ENCODE data around the gene TAF4B.
"Not testable (repeated sequence)": the region's sequence is repeated elsewhere in the genome, so short reads cannot be mapped to it uniquely, and the experiment has no call there.

The TAF4B gene

DNA sequence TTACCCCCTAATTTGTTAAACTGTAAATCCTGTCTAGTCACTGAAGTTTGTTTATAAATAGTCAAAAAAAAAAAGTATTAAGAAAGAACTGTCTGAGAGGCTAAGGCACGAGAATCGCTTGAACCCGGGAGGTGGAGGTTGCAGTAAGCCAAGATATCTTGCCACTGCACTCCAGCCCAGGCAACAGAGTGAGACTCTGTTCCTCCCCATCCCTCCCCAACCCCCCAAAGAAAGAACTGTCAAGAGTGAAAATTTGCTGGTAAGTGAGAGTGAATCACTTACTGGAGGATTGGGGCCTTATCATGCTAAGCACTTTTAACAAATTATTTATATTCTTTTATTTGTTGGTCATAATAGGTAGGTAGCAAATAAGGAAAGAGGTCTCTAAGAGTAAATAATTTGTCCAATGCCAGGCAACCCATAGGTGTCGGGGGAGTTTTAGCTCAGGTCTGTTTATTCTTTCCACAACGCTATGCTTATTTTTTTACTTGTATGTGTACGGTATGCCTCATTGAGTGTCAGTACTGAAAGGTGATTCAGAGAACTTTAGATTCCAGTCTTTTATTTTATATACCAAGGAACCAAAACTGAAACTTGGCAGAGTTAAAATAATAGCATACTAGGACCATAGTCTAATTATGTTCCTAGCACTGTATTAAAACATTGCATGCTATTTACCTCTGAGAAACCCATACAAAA is 2.5 kb downstream of the TAF4B start:
- Histone ChIP-seq H3K9ac (ENCODE audit: low read length) (no peak overlapping the region), H4K20me1 (ENCODE audit: insufficient read depth, low read length) (peaks cover 25% of the 10 kb centered on the region; the same call in 1 of the 2 replicates), H2AFZ (ENCODE audit: low read depth, low read length) (no peak overlapping the region), H3K4me2 (ENCODE audit: low read length) (peak overlapping the region; percentile 96), H3K27me3 (ENCODE audit: low read depth, low read length) (peaks cover 5% of the 10 kb centered on the region; the same call in 1 of the 2 replicates), H3K9me3 (ENCODE audit: insufficient read depth, low read length) (no peaks in the 10 kb centered on the region), H3K36me3 (replicated peaks; ENCODE audit: low read depth, low read length) (peaks cover 5% of the 10 kb centered on the region), H3K4me3 (ENCODE audit: low read length) (peak overlapping the region; percentile 84; the same call in 1 of the 2 replicates), H3K4me1 (ENCODE audit: low read length) (peaks cover 18% of the 10 kb centered on the region), H3K79me2 (ENCODE audit: low read length) (peaks cover 67% of the 10 kb centered on the region), H3K27ac (ENCODE audit: low read length) (no peak overlapping the region)
- no peak for TF ChIP-seq EZH2phosphoT487 (IDR thresholded peaks at IDR 0.05; ENCODE audit: low read depth)
- TF ChIP-seq, protein P1, sequence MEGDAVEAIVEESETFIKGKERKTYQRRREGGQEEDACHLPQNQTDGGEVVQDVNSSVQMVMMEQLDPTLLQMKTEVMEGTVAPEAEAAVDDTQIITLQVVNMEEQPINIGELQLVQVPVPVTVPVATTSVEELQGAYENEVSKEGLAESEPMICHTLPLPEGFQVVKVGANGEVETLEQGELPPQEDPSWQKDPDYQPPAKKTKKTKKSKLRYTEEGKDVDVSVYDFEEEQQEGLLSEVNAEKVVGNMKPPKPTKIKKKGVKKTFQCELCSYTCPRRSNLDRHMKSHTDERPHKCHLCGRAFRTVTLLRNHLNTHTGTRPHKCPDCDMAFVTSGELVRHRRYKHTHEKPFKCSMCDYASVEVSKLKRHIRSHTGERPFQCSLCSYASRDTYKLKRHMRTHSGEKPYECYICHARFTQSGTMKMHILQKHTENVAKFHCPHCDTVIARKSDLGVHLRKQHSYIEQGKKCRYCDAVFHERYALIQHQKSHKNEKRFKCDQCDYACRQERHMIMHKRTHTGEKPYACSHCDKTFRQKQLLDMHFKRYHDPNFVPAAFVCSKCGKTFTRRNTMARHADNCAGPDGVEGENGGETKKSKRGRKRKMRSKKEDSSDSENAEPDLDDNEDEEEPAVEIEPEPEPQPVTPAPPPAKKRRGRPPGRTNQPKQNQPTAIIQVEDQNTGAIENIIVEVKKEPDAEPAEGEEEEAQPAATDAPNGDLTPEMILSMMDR (IDR thresholded peaks at IDR 0.05; ENCODE audit: low read depth, low read length): no peak

DNA sequence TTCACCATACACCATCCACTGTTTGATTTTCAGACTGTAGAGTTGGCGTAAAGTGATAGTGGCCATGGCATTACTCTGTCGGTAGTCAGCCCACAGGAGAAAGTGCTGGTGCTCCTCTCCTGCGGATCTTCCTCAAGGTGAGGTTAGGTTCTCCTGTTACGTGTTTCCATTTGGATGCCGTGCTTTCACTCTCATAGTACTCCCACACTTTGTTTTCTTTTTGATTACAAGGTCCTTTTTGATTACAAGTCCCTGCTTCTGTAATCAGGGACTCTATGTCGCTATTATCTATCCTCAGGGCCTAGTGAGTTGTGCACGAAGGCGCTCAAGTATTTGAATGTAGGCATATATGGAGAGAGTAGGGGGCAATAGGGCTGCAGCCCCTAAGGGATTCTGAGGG is 4.3 kb downstream of the TAF4B start:
- Histone ChIP-seq H2AFZ (ENCODE audit: low read depth, low read length) (no peak overlapping the region), H3K9me3 (ENCODE audit: insufficient read depth, low read length) (no peaks in the 10 kb centered on the region), H3K9ac (ENCODE audit: low read length) (no peak overlapping the region), H4K20me1 (ENCODE audit: insufficient read depth, low read length) (peaks cover 25% of the 10 kb centered on the region; the same call in 1 of the 2 replicates), H3K36me3 (replicated peaks; ENCODE audit: low read depth, low read length) (peaks cover 5% of the 10 kb centered on the region), H3K4me2 (ENCODE audit: low read length) (no peak overlapping the region), H3K27ac (ENCODE audit: low read length) (no peak overlapping the region), H3K4me1 (ENCODE audit: low read length) (peaks cover 17% of the 10 kb centered on the region), H3K27me3 (ENCODE audit: low read depth, low read length) (no peaks in the 10 kb centered on the region), H3K4me3 (ENCODE audit: low read length) (no peak overlapping the region), H3K79me2 (ENCODE audit: low read length) (peaks cover 84% of the 10 kb centered on the region)
- TF ChIP-seq, protein P1 (IDR thresholded peaks at IDR 0.05; ENCODE audit: low read depth, low read length): no peak
- TF ChIP-seq EZH2phosphoT487 (IDR thresholded peaks at IDR 0.05; ENCODE audit: low read depth): no peak

DNA sequence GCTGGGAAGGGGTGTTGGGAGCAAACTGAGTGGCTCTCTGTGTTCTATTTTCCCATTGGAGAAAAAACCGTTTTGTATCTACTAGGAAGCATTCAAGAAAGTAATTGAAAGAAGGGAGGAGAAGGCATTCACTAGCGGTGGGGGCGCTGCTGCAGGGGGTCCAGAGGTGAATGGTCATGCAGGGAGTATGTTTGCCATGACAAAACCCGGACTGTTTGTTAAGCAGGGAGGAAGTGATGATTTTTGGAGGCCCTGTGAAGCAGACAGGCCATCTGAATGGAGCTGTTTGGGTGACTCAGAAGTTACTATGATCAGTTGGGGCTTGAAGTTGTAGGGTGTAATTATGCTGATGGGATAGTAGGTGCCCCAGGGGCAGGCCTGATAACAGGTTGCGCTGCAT is 7.0 kb downstream of the TAF4B start:
- Histone ChIP-seq H3K36me3 (replicated peaks; ENCODE audit: low read depth, low read length) (peaks cover 5% of the 10 kb centered on the region), H3K4me1 (ENCODE audit: low read length) (peaks cover 5% of the 10 kb centered on the region), H2AFZ (ENCODE audit: low read depth, low read length) (no peak overlapping the region), H3K9me3 (ENCODE audit: insufficient read depth, low read length) (no peaks in the 10 kb centered on the region), H3K27me3 (ENCODE audit: low read depth, low read length) (no peaks in the 10 kb centered on the region), H4K20me1 (ENCODE audit: insufficient read depth, low read length) (peaks cover 27% of the 10 kb centered on the region; the same call in 1 of the 2 replicates), H3K27ac (ENCODE audit: low read length) (no peak overlapping the region), H3K79me2 (ENCODE audit: low read length) (peaks cover 93% of the 10 kb centered on the region), H3K9ac (ENCODE audit: low read length) (no peak overlapping the region), H3K4me2 (ENCODE audit: low read length) (no peak overlapping the region), H3K4me3 (ENCODE audit: low read length) (no peak overlapping the region)
- TF ChIP-seq EZH2phosphoT487 (IDR thresholded peaks at IDR 0.05; ENCODE audit: low read depth): no peak
- TF ChIP-seq, protein P1 (IDR thresholded peaks at IDR 0.05; ENCODE audit: low read depth, low read length): no peak

GRCh38 chr18:26237363-26237762 is 11.1 kb downstream of the TAF4B start:
- H3K9ac ChIP-seq (ENCODE audit: low read length); H3K4me1 ChIP-seq (ENCODE audit: low read length); H3K4me2 ChIP-seq (ENCODE audit: low read length); H3K36me3 ChIP-seq (replicated peaks; ENCODE audit: low read depth, low read length); H3K9me3 ChIP-seq (ENCODE audit: insufficient read depth, low read length); H3K27ac ChIP-seq (ENCODE audit: low read length); H3K27me3 ChIP-seq (ENCODE audit: low read depth, low read length); H2AFZ ChIP-seq (ENCODE audit: low read depth, low read length); H3K4me3 ChIP-seq (ENCODE audit: low read length): not testable (repeated sequence)
- peaks cover 64% of the 10 kb centered on the region for H3K79me2 ChIP-seq (ENCODE audit: low read length)
- H4K20me1 ChIP-seq (ENCODE audit: insufficient read depth, low read length): 0 out of 2 replicates have a peak, but pooled peaks cover 11% of the 10 kb centered on the region

GRCh38 chr18:26238718-26239117 is 12.5 kb downstream of the TAF4B start:
- H3K9ac ChIP-seq (ENCODE audit: low read length); H4K20me1 ChIP-seq (ENCODE audit: insufficient read depth, low read length); H3K27me3 ChIP-seq (ENCODE audit: low read depth, low read length); H3K36me3 ChIP-seq (replicated peaks; ENCODE audit: low read depth, low read length); H3K4me1 ChIP-seq (ENCODE audit: low read length); H3K27ac ChIP-seq (ENCODE audit: low read length); H3K4me2 ChIP-seq (ENCODE audit: low read length); H2AFZ ChIP-seq (ENCODE audit: low read depth, low read length); H3K4me3 ChIP-seq (ENCODE audit: low read length); H3K9me3 ChIP-seq (ENCODE audit: insufficient read depth, low read length): not testable (repeated sequence)
- peaks cover 53% of the 10 kb centered on the region for H3K79me2 ChIP-seq (ENCODE audit: low read length)

DNA sequence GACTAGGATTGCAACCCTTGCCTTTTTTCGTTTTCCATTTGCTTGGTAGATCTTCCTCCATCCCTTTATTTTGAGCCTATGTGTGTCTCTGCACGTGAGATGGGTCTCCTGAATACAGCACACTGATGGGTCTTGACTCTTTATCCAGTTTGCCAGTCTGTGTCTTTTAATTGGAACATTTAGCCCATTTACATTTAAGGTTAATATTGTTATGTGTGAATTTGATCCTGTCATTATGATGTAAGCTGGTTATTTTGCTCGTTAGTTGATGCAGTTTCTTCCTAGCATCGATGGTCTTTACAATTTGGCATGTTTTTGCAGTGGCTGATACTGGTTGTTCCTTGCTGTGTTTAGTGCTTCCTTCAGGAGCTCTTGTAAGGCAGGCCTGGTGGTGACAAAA is 16.1 kb downstream of the TAF4B start:
- H3K27ac ChIP-seq (ENCODE audit: low read length); H3K4me1 ChIP-seq (ENCODE audit: low read length); H3K36me3 ChIP-seq (replicated peaks; ENCODE audit: low read depth, low read length); H2AFZ ChIP-seq (ENCODE audit: low read depth, low read length); H4K20me1 ChIP-seq (ENCODE audit: insufficient read depth, low read length); H3K4me3 ChIP-seq (ENCODE audit: low read length); H3K9ac ChIP-seq (ENCODE audit: low read length); H3K4me2 ChIP-seq (ENCODE audit: low read length); H3K9me3 ChIP-seq (ENCODE audit: insufficient read depth, low read length); H3K27me3 ChIP-seq (ENCODE audit: low read depth, low read length): not testable (repeated sequence)
- peaks cover 55% of the 10 kb centered on the region for H3K79me2 ChIP-seq (ENCODE audit: low read length)

DNA sequence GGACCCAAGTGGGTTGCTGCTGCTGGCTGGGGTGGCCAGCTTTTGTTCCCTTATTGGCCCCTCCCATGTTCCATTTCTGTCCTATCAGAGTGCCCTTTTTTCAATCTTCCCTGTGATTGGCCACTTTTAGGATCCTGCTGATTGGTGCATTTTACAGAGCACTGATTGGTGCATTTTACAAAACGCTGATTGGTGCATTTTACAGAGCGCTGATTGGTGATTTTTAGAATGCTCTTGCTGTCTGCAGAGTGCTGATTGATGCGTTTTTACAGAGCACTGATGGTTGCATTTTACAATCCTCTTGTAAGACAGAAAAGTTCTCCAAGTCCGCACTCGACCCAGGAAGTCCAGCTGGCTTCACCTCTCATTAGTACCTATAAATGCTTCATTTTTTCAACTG is 19.2 kb downstream of the TAF4B start:
- not testable (repeated sequence) for H3K9me3 ChIP-seq (ENCODE audit: insufficient read depth, low read length); H3K27ac ChIP-seq (ENCODE audit: low read length); H3K27me3 ChIP-seq (ENCODE audit: low read depth, low read length); H3K4me3 ChIP-seq (ENCODE audit: low read length); H3K9ac ChIP-seq (ENCODE audit: low read length); H3K4me2 ChIP-seq (ENCODE audit: low read length); H2AFZ ChIP-seq (ENCODE audit: low read depth, low read length); H3K36me3 ChIP-seq (replicated peaks; ENCODE audit: low read depth, low read length); H4K20me1 ChIP-seq (ENCODE audit: insufficient read depth, low read length); H3K4me1 ChIP-seq (ENCODE audit: low read length)
- peaks cover 55% of the 10 kb centered on the region for H3K79me2 ChIP-seq (ENCODE audit: low read length)
